ENCODE measurements around the gene FBXL7. TPM values are rescaled to one million over a fixed set of nuclear protein-coding genes. Genes with fewer than 3 reads are reported as not detected.

The FBXL7 gene
- polyA plus RNA-seq, 1 donor (not counting 4 experiments of a cell fraction or from before 2014, with no cell fraction given): 0.22 TPM

GRCh38 chr5:15937708-15938107 lies 437.7 kb downstream of the FBXL7 start:
- DNase-seq (ENCODE audit: low read depth, low spot score) (no peak), FAIRE-seq (no peak)
- Histone ChIP-seq H3K9ac (ENCODE audit: control insufficient read depth, extremely low read depth, insufficient read depth, low read length) (no peak overlapping the region), H3K27me3 (ENCODE audit: control insufficient read depth, extremely low read depth, insufficient read depth, low read length) (no peaks in the 10 kb centered on the region), H2AFZ (ENCODE audit: control insufficient read depth, low read length) (no peak overlapping the region), H3K4me2 (ENCODE audit: control insufficient read depth, extremely low read depth, insufficient read depth, low read depth, low read length) (no peak overlapping the region), H3K36me3 (ENCODE audit: control insufficient read depth in 2 of 2, extremely low read depth in 1 of 2, insufficient read depth in 2 of 2, low read length in 2 of 2) (no peaks in the 10 kb centered on the region), H3K79me2 (ENCODE audit: control insufficient read depth, insufficient read depth, low read length) (no peaks in the 10 kb centered on the region), H4K20me1 (ENCODE audit: control insufficient read depth, extremely low read depth, insufficient read depth, low read length) (no peaks in the 10 kb centered on the region), H3K4me1 (ENCODE audit: control insufficient read depth, extremely low read depth, insufficient read depth, low read length) (no peaks in the 10 kb centered on the region), H3K4me3 (ENCODE audit: control insufficient read depth in 2 of 3, extremely low read depth in 1 of 3, insufficient read depth in 2 of 3, low read depth in 1 of 3, low read length in 3 of 3) (no peak overlapping the region), H3K9me3 (ENCODE audit: control insufficient read depth, low read depth, low read length) (peaks cover 6% of the 10 kb centered on the region), H3K27ac (ENCODE audit: control insufficient read depth, insufficient read depth, low read length) (no peak overlapping the region), H3K9me1 (ENCODE audit: control insufficient read depth, extremely low read depth, insufficient read depth, low read length) (no peaks in the 10 kb centered on the region)
- TF ChIP-seq EZH2 (IDR thresholded peaks at IDR 0.05; ENCODE audit: low read length) (no peak), CTCF (optimal IDR thresholded peaks at IDR 0.05 in 1 of 3, IDR thresholded peaks at IDR 0.05 in 1 of 3, conservative IDR thresholded peaks at IDR 0.05 in 1 of 3; ENCODE audit: extremely low read depth in 1 of 3, insufficient read depth in 2 of 3, low read length in 3 of 3) (no peak)
- dilution Hi-C loops (cut with MboI; ENCODE audit: extremely low pct_ligation_motif_present, low sequenced_read_pairs): no loop called here

GRCh38 chr5:15938186-15938585 lies 438.2 kb downstream of the FBXL7 start:
- Histone ChIP-seq H3K4me1 (ENCODE audit: control insufficient read depth, extremely low read depth, insufficient read depth, low read length) (no peaks in the 10 kb centered on the region), H2AFZ (ENCODE audit: control insufficient read depth, low read length) (no peak overlapping the region), H3K4me2 (ENCODE audit: control insufficient read depth, extremely low read depth, insufficient read depth, low read depth, low read length) (no peak overlapping the region), H4K20me1 (ENCODE audit: control insufficient read depth, extremely low read depth, insufficient read depth, low read length) (no peaks in the 10 kb centered on the region), H3K9me1 (ENCODE audit: control insufficient read depth, extremely low read depth, insufficient read depth, low read length) (no peaks in the 10 kb centered on the region), H3K27me3 (ENCODE audit: control insufficient read depth, extremely low read depth, insufficient read depth, low read length) (no peaks in the 10 kb centered on the region), H3K9ac (ENCODE audit: control insufficient read depth, extremely low read depth, insufficient read depth, low read length) (no peak overlapping the region), H3K27ac (ENCODE audit: control insufficient read depth, insufficient read depth, low read length) (no peak overlapping the region), H3K9me3 (ENCODE audit: control insufficient read depth, low read depth, low read length) (peaks cover 6% of the 10 kb centered on the region), H3K36me3 (ENCODE audit: control insufficient read depth in 2 of 2, extremely low read depth in 1 of 2, insufficient read depth in 2 of 2, low read length in 2 of 2) (no peaks in the 10 kb centered on the region), H3K4me3 (ENCODE audit: control insufficient read depth in 2 of 3, extremely low read depth in 1 of 3, insufficient read depth in 2 of 3, low read depth in 1 of 3, low read length in 3 of 3) (no peak overlapping the region), H3K79me2 (ENCODE audit: control insufficient read depth, insufficient read depth, low read length) (no peaks in the 10 kb centered on the region)
- DNase-seq (ENCODE audit: low read depth, low spot score) (no peak), FAIRE-seq (no peak)
- dilution Hi-C loops (cut with MboI; ENCODE audit: extremely low pct_ligation_motif_present, low sequenced_read_pairs): no loop called here
- TF ChIP-seq EZH2 (IDR thresholded peaks at IDR 0.05; ENCODE audit: low read length) (no peak), CTCF (optimal IDR thresholded peaks at IDR 0.05 in 1 of 3, IDR thresholded peaks at IDR 0.05 in 1 of 3, conservative IDR thresholded peaks at IDR 0.05 in 1 of 3; ENCODE audit: extremely low read depth in 1 of 3, insufficient read depth in 2 of 3, low read length in 3 of 3) (no peak)
